M059J (cell line): ENCODE data around the gene RELN. TPM values are rescaled to one million over a fixed set of nuclear protein-coding genes. Genes with fewer than 3 reads are reported as not detected.
A peak's percentile ranks its signal among the peaks of the same experiment; 100 is the strongest.

Source experiments
- DNase-seq: peaks from one replicate; pipeline ENCODE4 v3.0.0-alpha.2; 2012; ENCODE audit warnings: low read depth
- total RNA-seq: library from RNA; depleted of rRNA; stranded (reverse); fragments of >200 nt; shearing (Covaris generic); gene quantifications from 2 replicates; pipeline ENCODE4 v1.2.3, GENCODE V29; 2014

Gene RELN
- total RNA-seq, 1 experiment from 2014 or later, result 1.0 TPM

GRCh38 chr7:103569621-103570305 lies 419.7 kb downstream of the RELN start:
- no peak for DNase-seq

- no peak for DNase-seq
Measured at GRCh38 chr7:103564416-103564815, 425.0 kb downstream of the RELN start.

GRCh38 chr7:103560136-103560535 lies 429.3 kb downstream of the RELN start:
- no peak for DNase-seq

- peak; percentile 11 for DNase-seq
Measured at GRCh38 chr7:103551016-103551415, 438.4 kb downstream of the RELN start.

GRCh38 chr7:103549786-103550185 lies 439.7 kb downstream of the RELN start:
- DNase-seq, result no peak

- peak; percentile 51 for DNase-seq
Measured at GRCh38 chr7:103547451-103548284, 441.8 kb downstream of the RELN start.

- DNase-seq, result no peak
Measured at GRCh38 chr7:103542470-103542869, 447.0 kb downstream of the RELN start.

- DNase-seq, result no peak
Measured at GRCh38 chr7:103541947-103542346, 447.5 kb downstream of the RELN start.

GRCh38 chr7:103541026-103541425 lies 448.4 kb downstream of the RELN start:
- DNase-seq, result peak; percentile 60

GRCh38 chr7:103540338-103540737 lies 449.1 kb downstream of the RELN start:
- no peak for DNase-seq

GRCh38 chr7:103539875-103540274 lies 449.6 kb downstream of the RELN start:
- no peak for DNase-seq

- no peak for DNase-seq
Measured at GRCh38 chr7:103538964-103539709, 450.3 kb downstream of the RELN start.

- no peak for DNase-seq
Measured at GRCh38 chr7:103533761-103534160, 455.7 kb downstream of the RELN start.

- no peak for DNase-seq
Measured at GRCh38 chr7:103532955-103533354, 456.5 kb downstream of the RELN start.

- DNase-seq, result no peak
Measured at GRCh38 chr7:103528152-103528551, 461.3 kb downstream of the RELN start.

GRCh38 chr7:103525937-103526336 lies 463.5 kb downstream of the RELN start:
- DNase-seq, result no peak

- peak; percentile 49 for DNase-seq
Measured at GRCh38 chr7:103524042-103524907, 465.2 kb downstream of the RELN start.

- DNase-seq, result no peak
Measured at GRCh38 chr7:103521937-103522336, 467.5 kb downstream of the RELN start.

GRCh38 chr7:103504505-103505135 lies 484.8 kb downstream of the RELN start:
- peak; percentile 15 for DNase-seq

- DNase-seq, result no peak
Measured at GRCh38 chr7:103501206-103501605, 488.3 kb downstream of the RELN start.

- no peak for DNase-seq
Measured at GRCh38 chr7:103499976-103500375, 489.5 kb downstream of the RELN start.
